IMR-90 (cell line): ENCODE data around the gene SH3TC1. TPM values are rescaled to one million over a fixed set of nuclear protein-coding genes. Genes with fewer than 3 reads are reported as not detected.

Experiments
- ATAC-seq: fragments of 200-7000 bp; cut with Tn5 transposase; 2 replicates; pipeline ENCODE4 v1.9.1; 2020; ENCODE audit warnings: low read depth, mild to moderate bottlenecking, moderate library complexity
- BruUV-seq: library from RNA; stranded (reverse); fragments of 400-500 nt; replicated peaks from 2 replicates; lab custom pipeline; 2021; lab: Mats Ljungman, UMichigan
- CTCF ChIA-PET: fragments of 300-600 bp; formaldehyde crosslinking; extraction: SDS; loops from one replicate; lab custom pipeline; 2021; ENCODE audit warnings: antibody characterized with exemption; lab: Yijun Ruan, JAX
- POLR2A ChIA-PET: fragments of 300-600 bp; sonication (Branson Sonifier 250); formaldehyde crosslinking; loops from one replicate; lab custom pipeline; 2022; ENCODE audit warnings: antibody characterized with exemption; ENCODE audit not compliant: unreplicated experiment; lab: Charles Lee
- DNase-seq: peaks from one replicate; pipeline ENCODE4 v3.0.0; 2013
- H2AFZ ChIP-seq: replicated peaks from 2 replicates; pipeline ENCODE3; 2013; ENCODE audit warnings: low read length, mild to moderate bottlenecking; ENCODE audit not compliant: poor library complexity
- H2AK5ac ChIP-seq: 2 replicates; pipeline ENCODE4 v1.6.1; 2013; ENCODE audit warnings: low read depth, low read length, inconsistent platforms
- H2AK9ac ChIP-seq: replicated peaks from 2 replicates; pipeline ENCODE3; 2013; ENCODE audit warnings: mild to moderate bottlenecking, low read depth, low read length, moderate library complexity; ENCODE audit not compliant: poor library complexity
- H2BK120ac ChIP-seq: 2 replicates; pipeline ENCODE4 v1.6.1; 2013; ENCODE audit warnings: low read depth, low read length, inconsistent platforms
- H2BK15ac ChIP-seq: 3 replicates; pipeline ENCODE4 v1.6.1; 2013; ENCODE audit warnings: low read depth, low read length, inconsistent platforms
- H2BK20ac ChIP-seq: 2 replicates; pipeline ENCODE4 v1.6.1; 2013; ENCODE audit warnings: low read depth, mild to moderate bottlenecking, inconsistent platforms, low read length, moderate library complexity
- H2BK5ac ChIP-seq: 2 replicates; pipeline ENCODE4 v1.6.1; 2013; ENCODE audit warnings: mild to moderate bottlenecking, low read depth, low read length, inconsistent platforms; ENCODE audit not compliant: poor library complexity, severe bottlenecking
- H3K14ac ChIP-seq: replicated peaks from 2 replicates; pipeline ENCODE4 v1.6.1; 2013; ENCODE audit warnings: low read depth, low read length, inconsistent platforms
- H3K18ac ChIP-seq: 2 replicates; pipeline ENCODE4 v1.6.1; 2013; ENCODE audit warnings: low read depth, low read length, control low read depth
- H3K23ac ChIP-seq: 2 replicates; pipeline ENCODE4 v1.6.1; 2013; ENCODE audit warnings: low read depth, low read length, inconsistent platforms
- H3K27ac ChIP-seq: 2 replicates; pipeline ENCODE4 v1.5.1; 2013; ENCODE audit warnings: mild to moderate bottlenecking, control low read depth, low read length; ENCODE audit not compliant: insufficient read depth
- H3K27me3 ChIP-seq: 2 replicates; pipeline ENCODE4 v1.6.1; 2013; ENCODE audit warnings: low read length; ENCODE audit not compliant: control insufficient read depth, insufficient read depth
- H3K36me3 ChIP-seq: 2 replicates; pipeline ENCODE4 v1.6.1; 2013; ENCODE audit warnings: low read length, mixed read lengths; ENCODE audit not compliant: control insufficient read depth, insufficient read depth
- H3K4ac ChIP-seq: 2 replicates; pipeline ENCODE4 v1.6.1; 2013; ENCODE audit warnings: low read depth, low read length, inconsistent platforms
- H3K4me1 ChIP-seq: 2 replicates; pipeline ENCODE4 v1.6.1; 2013; ENCODE audit warnings: low read length, mixed read lengths; ENCODE audit not compliant: control insufficient read depth, insufficient read depth
- H3K4me2 ChIP-seq: 2 replicates; pipeline ENCODE4 v1.6.1; 2013; ENCODE audit warnings: low read depth, mild to moderate bottlenecking, control low read depth, low read length, moderate library complexity
- H3K4me3 ChIP-seq: 2 replicates; pipeline ENCODE4 v1.5.1; 2013; ENCODE audit warnings: low read depth, mild to moderate bottlenecking, control low read depth, low read length, moderate library complexity; ENCODE audit not compliant: insufficient read depth
- H3K56ac ChIP-seq: 2 replicates; pipeline ENCODE4 v1.6.1; 2013; ENCODE audit warnings: low read length, inconsistent platforms; ENCODE audit not compliant: insufficient read depth; ENCODE audit errors: extremely low read depth
- H3K79me1 ChIP-seq, 2 experiments: 2 replicates each; pipeline ENCODE4 v1.6.1; 2013; ENCODE audit warnings: low read length in 2 of 2, inconsistent platforms in 1 of 2, low read depth in 1 of 2
- H3K9ac ChIP-seq: 2 replicates; pipeline ENCODE4 v1.6.1; 2013; ENCODE audit warnings: low read depth, low read length, control low read depth
- H3K9me1 ChIP-seq: 2 replicates; pipeline ENCODE4 v1.6.1; 2013; ENCODE audit warnings: low read length, inconsistent platforms; ENCODE audit not compliant: insufficient read depth
- H3K9me3 ChIP-seq: 2 replicates; pipeline ENCODE4 v1.6.1; 2013; ENCODE audit warnings: low read length; ENCODE audit not compliant: control insufficient read depth, insufficient read depth
- H4K20me1 ChIP-seq: 2 replicates; pipeline ENCODE4 v1.6.1; 2013; ENCODE audit warnings: low read length, inconsistent platforms; ENCODE audit not compliant: insufficient read depth
- H4K5ac ChIP-seq: 2 replicates; pipeline ENCODE4 v1.6.1; 2013; ENCODE audit warnings: mild to moderate bottlenecking, low read depth, low read length, control low read depth
- H4K8ac ChIP-seq, 2 experiments: 2 replicates each; pipeline ENCODE4 v1.6.1; 2013; ENCODE audit warnings: low read depth in 2 of 2, low read length in 2 of 2, control low read depth in 1 of 2, inconsistent platforms in 1 of 2
- H4K91ac ChIP-seq: 2 replicates; pipeline ENCODE4 v1.6.1; 2013; ENCODE audit warnings: low read depth, low read length, inconsistent platforms; ENCODE audit not compliant: insufficient read depth
- BHLHE40 ChIP-seq: fragments of 150-350 bp; IDR thresholded peaks from 2 replicates; pipeline ENCODE4 v1.6.1; 2016; ENCODE audit warnings: mild to moderate bottlenecking, low read depth, low read length
- MAFK ChIP-seq: IDR thresholded peaks from 2 replicates; pipeline ENCODE4 v1.6.1; 2012; ENCODE audit warnings: low read depth, low read length, improper control_type of control experiment
- MXI1 ChIP-seq: IDR thresholded peaks from 2 replicates; pipeline ENCODE4 v1.6.1; 2012; ENCODE audit warnings: low read depth, mild to moderate bottlenecking, low read length, moderate library complexity, borderline replicate concordance
- RAD21 ChIP-seq: IDR thresholded peaks from 2 replicates; pipeline ENCODE4 v1.6.1; 2012; ENCODE audit warnings: low read length, improper control_type of control experiment
- WGBS, 2 experiments: methylation state at CpG; one replicate each; pipeline versions ENCODE4 v1.1.5 to v1.1.7; 2013; ENCODE audit warnings: missing lambda C conversion rate in 2 of 2; ENCODE audit not compliant: insufficient read length in 1 of 2; ENCODE audit errors: extremely low coverage in 2 of 2; 5-methylcytosine and 5-hydroxymethylcytosine counted together
- dilution Hi-C: fragments of 300-500 bp; cut with HindIII; formaldehyde crosslinking; loops from one replicate; pipeline ENCODE4 v1.14.3; 2018; ENCODE audit warnings: low sequenced_read_pairs; ENCODE audit not compliant: unreplicated experiment
- in situ Hi-C: fragments of 300-500 bp; cut with MboI; formaldehyde crosslinking; loops from 3 replicates; pipeline ENCODE4 v1.14.3; 2019; ENCODE audit warnings: low sequenced_read_pairs, inconsistent platforms, mixed read lengths
- intact Hi-C: fragments of 100-400 bp; cut with micrococcal nuclease; formaldehyde crosslinking; loops from 2 replicates; pipeline ENCODE4 v1.10.0; 2022
- polyA plus RNA-seq, 3 experiments: library from polyadenylated mRNA; depleted of rRNA; stranded (reverse); fragments of >200 nt; gene quantifications; 2 replicates each; pipeline ENCODE4 v1.2.3, GENCODE V29; 2012; ENCODE audit warnings: low replicate concordance in 1 of 3
- total RNA-seq: library from RNA; depleted of rRNA; stranded (reverse); fragments of >200 nt; gene quantifications from 2 replicates; pipeline ENCODE4 v1.2.3, GENCODE V29; 2012

SH3TC1 gene
- total and polyA plus RNA-seq, 2 of the 4 experiments (the other 2 are of a cell fraction): 1.6 to 2.2 TPM

DNA sequence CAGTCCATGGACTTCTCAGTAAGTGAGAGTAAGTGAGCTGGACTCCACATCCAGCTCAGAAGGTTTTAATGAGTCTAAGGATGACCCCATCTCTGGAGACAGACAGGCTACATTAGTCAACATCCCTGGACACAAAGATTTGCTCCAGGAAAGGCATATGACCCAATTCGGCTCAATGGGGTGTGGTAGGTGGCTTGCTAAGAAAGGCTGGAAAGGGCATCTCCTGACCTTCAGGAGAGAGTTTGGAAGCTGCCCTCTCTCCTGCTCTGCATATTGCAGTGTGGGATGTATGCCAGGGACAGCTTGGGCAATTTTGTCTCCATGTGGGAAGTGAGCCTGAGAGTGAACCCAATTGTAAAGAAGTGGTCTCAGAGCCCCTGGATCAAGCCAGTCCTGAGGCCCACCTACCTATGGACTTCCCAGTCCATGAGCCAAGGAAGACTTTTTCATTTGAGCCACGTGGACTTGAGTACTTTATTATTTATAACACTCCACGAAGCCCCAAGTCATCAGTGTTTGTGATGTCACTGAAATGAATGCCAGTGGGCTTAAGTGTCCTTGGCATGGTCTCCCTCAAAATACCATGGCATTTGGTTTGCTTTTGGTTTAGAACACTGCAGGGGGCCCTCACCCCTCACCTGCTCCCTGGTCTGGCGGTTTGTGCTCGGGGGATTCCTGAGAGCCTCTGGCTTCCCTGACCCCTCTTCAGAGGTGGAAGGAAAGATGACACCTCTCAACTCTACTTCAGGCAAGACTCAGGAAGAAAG is 30.1 kb upstream of the SH3TC1 start:
- Histone ChIP-seq H3K9me3 (peaks cover 11% of the 10 kb centered on the region), H2BK120ac (no peak overlapping the region), H2AK5ac (no peak overlapping the region), H3K4me2 (no peak overlapping the region), H4K91ac (no peak overlapping the region), H2AK9ac (peak overlapping the region; percentile 24), H2BK20ac (no peak overlapping the region), H3K27me3 (peaks cover 54% of the 10 kb centered on the region), H3K56ac (no peak overlapping the region), H3K23ac (no peak overlapping the region), H3K18ac (no peak overlapping the region), H3K4me3 (no peak overlapping the region), H3K9me1 (no peaks in the 10 kb centered on the region), H2AFZ (no peak overlapping the region), H4K20me1 (no peaks in the 10 kb centered on the region; the same call in 1 of the 2 replicates), H3K4me1 (no peaks in the 10 kb centered on the region), H3K27ac (no peak overlapping the region), H3K9ac (no peak overlapping the region), H4K5ac (no peak overlapping the region), H3K14ac (no peak overlapping the region), H3K36me3 (no peaks in the 10 kb centered on the region), H4K8ac (no peak overlapping the region), H2BK15ac (no peak overlapping the region), H3K4ac (no peak overlapping the region), H3K79me1 (no peaks in the 10 kb centered on the region), H2BK5ac (no peak overlapping the region)
- ChIA-PET POLR2A (no interaction called here), CTCF (no interaction called here)
- no peak for ATAC-seq
- no TSS peak for BruUV-seq
- in situ Hi-C loops: no loop called here
- TF ChIP-seq RAD21 (no peak), MAFK (no peak), MXI1 (no peak), BHLHE40 (no peak)
- dilution Hi-C loops: no loop called here
- DNase-seq: no peak
- WGBS, 2 experiments: no CpG with 5 or more reads among the region's 5 CpGs
- intact Hi-C loops: no loop called here
